B cell (primary cell): ENCODE data around the gene UNC13A. TPM values are rescaled to one million over a fixed set of nuclear protein-coding genes. Genes with fewer than 3 reads are reported as not detected.
A peak's percentile ranks its signal among the peaks of the same experiment; 100 is the strongest.

ENCODE experiments used
- ATAC-seq: fragments of 200-7000 bp; cut with Tn5 transposase; one replicate; pipeline ENCODE4 v1.10.0; 2021; ENCODE audit warnings: low read depth, mild to moderate bottlenecking, moderate number of reproducible peaks, moderate library complexity
- CTCF ChIA-PET: fragments of 350-600 bp; sonication (Branson Sonifier 250); formaldehyde crosslinking; loops from one replicate; lab custom pipeline; 2021; ENCODE audit warnings: antibody characterized with exemption, inconsistent platforms; lab: Charles Lee
- POLR2A ChIA-PET: fragments of 350-600 bp; sonication (Branson Sonifier 250); formaldehyde crosslinking; loops from one replicate; lab custom pipeline; 2021; ENCODE audit warnings: antibody characterized with exemption; lab: Charles Lee
- DNase-seq: peaks from one replicate; pipeline ENCODE4 v3.0.0; 2013
- H2AFZ ChIP-seq: 2 replicates; pipeline ENCODE4 v1.6.1; 2012; ENCODE audit warnings: mild to moderate bottlenecking, low read depth, low read length; ENCODE audit not compliant: insufficient read depth, poor library complexity, severe bottlenecking
- H3K27ac ChIP-seq, 2 donors: 1 replicate in 1 of 2; 2 replicates in 1 of 2; pipeline ENCODE4 v1.5.1; 2012 to 2013; ENCODE audit warnings: low read length in 2 of 2, mild to moderate bottlenecking in 2 of 2, moderate library complexity in 1 of 2
- H3K27me3 ChIP-seq, 4 experiments: fragments of 200-600 bp in 1 of 4; sonication (generic) in 1 of 4; replicated peaks in 1 of 4; 1 replicate in 2 of 4; 2 replicates in 2 of 4; pipeline versions ENCODE4 v1.6.1 to v1.7.0; 2013 to 2016; ENCODE audit warnings: low read length in 3 of 4, mild to moderate bottlenecking in 2 of 4, mixed read lengths in 1 of 4, moderate library complexity in 1 of 4; ENCODE audit not compliant: insufficient read depth in 4 of 4, control insufficient read depth in 3 of 4; ENCODE audit errors: control extremely low read depth in 1 of 4
- H3K36me3 ChIP-seq, 2 experiments: replicated peaks in 1 of 2; 1 replicate in 1 of 2; 2 replicates in 1 of 2; pipeline versions ENCODE4 v1.6.1 to v1.7.1; 2013; ENCODE audit warnings: low read length in 1 of 2; ENCODE audit not compliant: insufficient read depth in 2 of 2, control insufficient read depth in 1 of 2; ENCODE audit errors: control extremely low read depth in 1 of 2, extremely low read depth in 1 of 2
- H3K4me1 ChIP-seq, 2 donors: fragments of 200-600 bp in 1 of 2; sonication (generic) in 1 of 2; 1 replicate in 1 of 2; 2 replicates in 1 of 2; pipeline versions ENCODE4 v1.5.1 to v1.6.1; 2013 to 2017; ENCODE audit warnings: low read length in 2 of 2; ENCODE audit not compliant: control insufficient read depth in 2 of 2, insufficient read depth in 2 of 2
- H3K4me2 ChIP-seq: replicated peaks from 2 replicates; pipeline ENCODE3; 2012; ENCODE audit warnings: mild to moderate bottlenecking, low read depth, low read length; ENCODE audit not compliant: poor library complexity, severe bottlenecking
- H3K4me3 ChIP-seq, 5 experiments: fragments of 200-600 bp in 1 of 5; sonication (generic) in 1 of 5; 1 replicate in 3 of 5; 2 replicates in 2 of 5; pipeline versions ENCODE4 v1.5.1 to v1.7.0; 2011 to 2016; ENCODE audit warnings: low read length in 4 of 5, mild to moderate bottlenecking in 4 of 5, low read depth in 2 of 5, control low read depth in 1 of 5, moderate library complexity in 1 of 5; ENCODE audit not compliant: insufficient read depth in 1 of 5; ENCODE audit errors: control extremely low read depth in 1 of 5, extremely low read depth in 1 of 5
- H3K79me2 ChIP-seq: fragments of 200-600 bp; sonication (generic); one replicate; pipeline ENCODE4 v1.6.0; 2016; ENCODE audit warnings: low read length; ENCODE audit not compliant: control insufficient read depth, insufficient read depth
- H3K9ac ChIP-seq: fragments of 200-600 bp; sonication (generic); 2 replicates; pipeline ENCODE4 v1.6.1; 2017; ENCODE audit warnings: mild to moderate bottlenecking, low read length, moderate library complexity
- H3K9me3 ChIP-seq, 3 donors: one replicate each; pipeline versions ENCODE4 v1.6.1 to v1.7.1; 2013; ENCODE audit warnings: low read length in 2 of 3; ENCODE audit not compliant: control insufficient read depth in 2 of 3, insufficient read depth in 1 of 3; ENCODE audit errors: control extremely low read depth in 1 of 3
- H4K20me1 ChIP-seq: 2 replicates; pipeline ENCODE4 v1.6.0; 2012; ENCODE audit warnings: mild to moderate bottlenecking, low read length; ENCODE audit not compliant: insufficient read depth, control insufficient read depth, poor library complexity, severe bottlenecking
- H3K27ac Mint-ChIP-seq: one replicate; pipeline ENCODE4 v1.8.0; 2021; ENCODE audit warnings: mixed read lengths
- H3K27me3 Mint-ChIP-seq: one replicate; pipeline ENCODE4 v1.8.0; 2021; ENCODE audit warnings: mixed read lengths
- H3K4me1 Mint-ChIP-seq: one replicate; pipeline ENCODE4 v1.8.0; 2021; ENCODE audit warnings: mixed read lengths
- H3K4me3 Mint-ChIP-seq: one replicate; pipeline ENCODE4 v1.8.0; 2021; ENCODE audit warnings: mixed read lengths
- H3K9me3 Mint-ChIP-seq: one replicate; pipeline ENCODE4 v1.8.0; 2022; ENCODE audit warnings: mixed read lengths; ENCODE audit not compliant: insufficient read depth
- EZH2 ChIP-seq: IDR thresholded peaks from 2 replicates; pipeline ENCODE4 v1.6.1; 2012; ENCODE audit warnings: borderline replicate concordance, low read depth, mild to moderate bottlenecking, moderate library complexity, low read length; ENCODE audit not compliant: insufficient read depth, poor library complexity, severe bottlenecking
- WGBS: methylation state at CpG from one replicate; pipeline ENCODE4 v1.1.5; 2013; ENCODE audit warnings: missing lambda C conversion rate; ENCODE audit not compliant: insufficient coverage; 5-methylcytosine and 5-hydroxymethylcytosine counted together
- intact Hi-C: fragments of 100-400 bp; cut with micrococcal nuclease; formaldehyde crosslinking; loops from one replicate; pipeline ENCODE4 v1.10.0; 2022
- polyA plus RNA-seq: library from polyadenylated mRNA; depleted of rRNA; stranded (reverse); fragments of >200 nt; gene quantifications from 2 replicates; pipeline ENCODE4 v1.2.3, GENCODE V29; 2012
- total RNA-seq, 2 donors: library from RNA; stranded (reverse); fragments of 120-200 nt in 1 of 2; gene quantifications; 1 replicate in 1 of 2; 2 replicates in 1 of 2; pipeline versions ENCODE4 v1.2.3 to v1.2.4, GENCODE V29; 2013 to 2022
- TF ChIP-seq, protein P1 (sequence below): fragments of 200-600 bp; IDR thresholded peaks from one replicate; pipeline ENCODE4 v1.8.0; 2022; ENCODE audit warnings: antibody characterized with exemption, mild to moderate bottlenecking

The UNC13A gene
- total and polyA plus RNA-seq, 2 donors (not counting 1 experiment from before 2014, with no cell fraction given) = 0.10 TPM; not detected in 1

DNA sequence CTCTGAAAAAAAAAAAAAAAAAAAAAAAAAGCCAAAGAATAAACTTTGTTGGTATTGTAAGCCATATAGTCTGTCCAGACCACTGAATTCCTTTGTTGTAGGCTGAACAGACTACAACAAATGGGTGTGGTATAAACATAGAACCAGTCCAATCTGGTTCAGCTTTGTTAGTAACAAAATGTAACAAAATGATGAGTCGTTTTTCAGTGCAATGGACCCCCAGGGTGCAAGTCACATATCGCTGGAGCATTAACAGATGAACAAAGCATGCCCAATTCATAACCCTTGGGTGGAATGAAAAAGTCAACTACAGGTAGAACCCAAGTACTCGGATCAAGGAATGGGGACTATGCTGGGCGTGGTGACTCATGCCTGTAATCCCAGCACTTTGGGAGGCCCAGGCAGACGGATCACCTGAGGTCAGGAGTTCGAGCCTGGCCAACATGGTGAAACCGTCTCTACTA, 49.6 kb upstream of the UNC13A start:
- Histone ChIP-seq H3K36me3 (peaks cover 0 to 22% of the 10 kb centered on the region in 2 experiments), H3K4me2 (no peak overlapping the region), H3K79me2 (peaks cover 12% of the 10 kb centered on the region), H3K9ac (no peak overlapping the region), H3K27me3 (no peaks in the 10 kb centered on the region), H4K20me1 (peaks cover 14% of the 10 kb centered on the region), H3K4me1 (peaks cover 22 to 33% of the 10 kb centered on the region in 2 donors), H3K4me3 (no peak overlapping the region), H3K27ac (no peak overlapping the region), H2AFZ (no peak overlapping the region), H3K9me3 (peaks cover 0 to 4% (median 2%) of the 10 kb centered on the region in 3 donors)
- H3K9me3 Mint-ChIP-seq = no peaks in the 10 kb centered on the region
- no peak for ATAC-seq
- WGBS = 94% methylated on average over 7 of the region's 7 CpGs
- DNase-seq = no peak
- H3K4me1 Mint-ChIP-seq = peaks cover 38% of the 10 kb centered on the region
- no peak for TF ChIP-seq EZH2
- TF ChIP-seq, protein P1, sequence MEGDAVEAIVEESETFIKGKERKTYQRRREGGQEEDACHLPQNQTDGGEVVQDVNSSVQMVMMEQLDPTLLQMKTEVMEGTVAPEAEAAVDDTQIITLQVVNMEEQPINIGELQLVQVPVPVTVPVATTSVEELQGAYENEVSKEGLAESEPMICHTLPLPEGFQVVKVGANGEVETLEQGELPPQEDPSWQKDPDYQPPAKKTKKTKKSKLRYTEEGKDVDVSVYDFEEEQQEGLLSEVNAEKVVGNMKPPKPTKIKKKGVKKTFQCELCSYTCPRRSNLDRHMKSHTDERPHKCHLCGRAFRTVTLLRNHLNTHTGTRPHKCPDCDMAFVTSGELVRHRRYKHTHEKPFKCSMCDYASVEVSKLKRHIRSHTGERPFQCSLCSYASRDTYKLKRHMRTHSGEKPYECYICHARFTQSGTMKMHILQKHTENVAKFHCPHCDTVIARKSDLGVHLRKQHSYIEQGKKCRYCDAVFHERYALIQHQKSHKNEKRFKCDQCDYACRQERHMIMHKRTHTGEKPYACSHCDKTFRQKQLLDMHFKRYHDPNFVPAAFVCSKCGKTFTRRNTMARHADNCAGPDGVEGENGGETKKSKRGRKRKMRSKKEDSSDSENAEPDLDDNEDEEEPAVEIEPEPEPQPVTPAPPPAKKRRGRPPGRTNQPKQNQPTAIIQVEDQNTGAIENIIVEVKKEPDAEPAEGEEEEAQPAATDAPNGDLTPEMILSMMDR = no peak
- H3K27me3 Mint-ChIP-seq = no peaks in the 10 kb centered on the region
- ChIA-PET CTCF (interaction anchor here (0.6 to 9.4 kb wide), 7 partner anchors 16 to 649 kb away, joined by 3 to 87 read pairs (median 5); partner anchors contain the start of gene FCHO1), POLR2A (interaction anchor here (0.5 to 1.4 kb wide), 3 partner anchors 18 to 55 kb away, joined by 3 to 8 read pairs (median 5); partner anchors contain the start of gene MAP1S)
- H3K27ac Mint-ChIP-seq = peak overlapping the region; percentile 90
- intact Hi-C loops = loop anchor here (2.0 kb wide), 1 partner anchor 17 kb away; no protein-coding TSS in a partner anchor
- H3K4me3 Mint-ChIP-seq = no peak overlapping the region

DNA sequence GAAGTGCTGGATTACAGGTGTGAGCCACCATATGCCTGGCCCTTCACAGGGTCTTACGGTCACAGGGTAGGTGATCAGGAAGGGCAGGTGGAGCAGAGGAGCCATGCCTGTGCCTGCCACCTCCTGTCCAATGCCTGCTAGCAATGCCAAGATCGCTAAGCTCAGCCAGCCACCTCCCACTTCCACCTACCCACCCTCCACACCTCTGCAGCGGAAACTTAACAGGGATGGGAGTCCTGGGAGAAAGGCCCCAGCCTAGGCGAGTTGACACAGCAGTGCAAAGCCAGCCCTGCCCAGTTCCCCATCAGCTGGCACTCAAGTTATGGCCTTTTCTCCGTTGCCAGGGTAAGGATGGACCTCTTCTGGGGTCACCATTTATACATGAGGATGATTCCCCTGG, 47.3 kb upstream of the UNC13A start:
- no peak overlapping the region for H3K27ac ChIP-seq
- peaks cover 29% of the 10 kb centered on the region for H3K79me2 ChIP-seq
- H3K9me3 ChIP-seq = no peaks in the 10 kb centered on the region
- no peak overlapping the region for H3K4me3 ChIP-seq
- no peak overlapping the region for H3K9ac ChIP-seq
- TF ChIP-seq, protein P1 = no peak
- no peak for TF ChIP-seq EZH2
- peaks cover 38% of the 10 kb centered on the region for H3K4me1 Mint-ChIP-seq
- no peaks in the 10 kb centered on the region for H3K27me3 ChIP-seq
- ATAC-seq (no peak), DNase-seq (no peak)
- CTCF ChIA-PET = interaction anchor here (0.9 to 9.4 kb wide), 3 partner anchors 18 to 124 kb away, joined by 3 to 87 read pairs (median 3); partner anchors contain the start of genes FCHO1 and RPL18A
- H3K27ac Mint-ChIP-seq = peak overlapping the region; percentile 50
- no peak overlapping the region for H3K4me2 ChIP-seq
- H3K4me1 ChIP-seq = peaks cover 22 to 23% of the 10 kb centered on the region in 2 donors
- H3K27me3 Mint-ChIP-seq = no peaks in the 10 kb centered on the region
- no peak overlapping the region for H2AFZ ChIP-seq
- POLR2A ChIA-PET = no interaction called here
- peaks cover 4 to 37% of the 10 kb centered on the region in 2 experiments for H3K36me3 ChIP-seq
- intact Hi-C loops = no loop called here
- no peak overlapping the region for H3K4me3 Mint-ChIP-seq
- no peaks in the 10 kb centered on the region for H3K9me3 Mint-ChIP-seq
- WGBS = 98% methylated on average over 5 of the region's 5 CpGs
- H4K20me1 ChIP-seq = peaks cover 24% of the 10 kb centered on the region
